Lung (tissue), 12 donors: ENCODE data around the gene BCAS1. TPM values are rescaled to one million over a fixed set of nuclear protein-coding genes. Genes with fewer than 3 reads are reported as not detected.

ENCODE experiments used
- ATAC-seq: fragments of 200-7000 bp; cut with Tn5 transposase; one replicate; pipeline ENCODE4 v1.9.1; 2020; ENCODE audit warnings: moderate number of reproducible peaks; ENCODE audit not compliant: insufficient read depth, low FRiP score
- DNase-seq, 3 donors: peaks; one replicate each; pipeline ENCODE4 v3.0.0-alpha.2; 2013 to 2017
- H3K27ac ChIP-seq, 2 donors: one replicate each; pipeline ENCODE4 v1.5.1; 2013; ENCODE audit warnings: mild to moderate bottlenecking in 2 of 2, moderate library complexity in 2 of 2, control low read depth in 1 of 2, inconsistent platforms in 1 of 2, low read depth in 1 of 2, low read length in 1 of 2
- H3K27me3 ChIP-seq, 3 donors: one replicate each; pipeline ENCODE4 v1.5.1; 2013; ENCODE audit warnings: low read length in 2 of 3; ENCODE audit not compliant: control insufficient read depth in 3 of 3, insufficient read depth in 3 of 3
- H3K36me3 ChIP-seq, 4 donors: one replicate each; pipeline ENCODE4 v1.5.1; 2013; ENCODE audit warnings: low read length in 4 of 4, mild to moderate bottlenecking in 1 of 4, moderate library complexity in 1 of 4; ENCODE audit not compliant: control insufficient read depth in 4 of 4, insufficient read depth in 4 of 4
- H3K4me1 ChIP-seq, 5 donors: one replicate each; pipeline ENCODE4 v1.5.1; 2013; ENCODE audit warnings: low read length in 5 of 5, mild to moderate bottlenecking in 2 of 5, moderate library complexity in 1 of 5; ENCODE audit not compliant: control insufficient read depth in 5 of 5, insufficient read depth in 5 of 5
- H3K4me3 ChIP-seq: one replicate; pipeline ENCODE4 v1.5.1; 2013; ENCODE audit warnings: mild to moderate bottlenecking, control low read depth, moderate library complexity
- H3K9ac ChIP-seq, 2 donors: one replicate each; pipeline ENCODE4 v1.5.1; 2013; ENCODE audit warnings: low read length in 2 of 2, control low read depth in 1 of 2; ENCODE audit not compliant: insufficient read depth in 1 of 2
- H3K9me3 ChIP-seq, 4 donors: one replicate each; pipeline ENCODE4 v1.5.1; 2013; ENCODE audit warnings: low read length in 3 of 4, mild to moderate bottlenecking in 1 of 4, moderate library complexity in 1 of 4; ENCODE audit not compliant: control insufficient read depth in 4 of 4, insufficient read depth in 3 of 4
- WGBS, 2 donors: extraction: QIAGEN DNeasy Blood & Tissue Kit; methylation state at CpG; one replicate each; pipeline ENCODE4 v1.1.7; 2013; 5-methylcytosine and 5-hydroxymethylcytosine counted together
- polyA plus RNA-seq, 2 donors: library from polyadenylated mRNA; stranded (reverse); fragments of 200-250 nt; gene quantifications; one replicate each; pipeline ENCODE4 v1.2.1, GENCODE V29; 2013
- total RNA-seq, 2 donors: library from RNA; depleted of rRNA in 1 of 2; stranded (reverse); fragments of >200 nt in 1 of 2; gene quantifications; one replicate each; pipeline ENCODE4 v1.2.1, GENCODE V29; 2014 to 2021
- TF ChIP-seq, protein P1 (sequence below): IDR thresholded peaks from 2 replicates; pipeline ENCODE4 v1.5.1; 2012; ENCODE audit warnings: mild to moderate bottlenecking; ENCODE audit errors: control extremely low read depth, extremely low read depth
- donor health status: control.
- donor health status: control.
- donor health status: Bipolar disorder and iron deficiency.
- donor health status: healthy.
- donor health status: DM: yes; HTN: yes; CAD: no.

Gene BCAS1
- total and polyA plus RNA-seq, 4 donors = 1.2 to 4.0 (median 2.3) TPM

DNA sequence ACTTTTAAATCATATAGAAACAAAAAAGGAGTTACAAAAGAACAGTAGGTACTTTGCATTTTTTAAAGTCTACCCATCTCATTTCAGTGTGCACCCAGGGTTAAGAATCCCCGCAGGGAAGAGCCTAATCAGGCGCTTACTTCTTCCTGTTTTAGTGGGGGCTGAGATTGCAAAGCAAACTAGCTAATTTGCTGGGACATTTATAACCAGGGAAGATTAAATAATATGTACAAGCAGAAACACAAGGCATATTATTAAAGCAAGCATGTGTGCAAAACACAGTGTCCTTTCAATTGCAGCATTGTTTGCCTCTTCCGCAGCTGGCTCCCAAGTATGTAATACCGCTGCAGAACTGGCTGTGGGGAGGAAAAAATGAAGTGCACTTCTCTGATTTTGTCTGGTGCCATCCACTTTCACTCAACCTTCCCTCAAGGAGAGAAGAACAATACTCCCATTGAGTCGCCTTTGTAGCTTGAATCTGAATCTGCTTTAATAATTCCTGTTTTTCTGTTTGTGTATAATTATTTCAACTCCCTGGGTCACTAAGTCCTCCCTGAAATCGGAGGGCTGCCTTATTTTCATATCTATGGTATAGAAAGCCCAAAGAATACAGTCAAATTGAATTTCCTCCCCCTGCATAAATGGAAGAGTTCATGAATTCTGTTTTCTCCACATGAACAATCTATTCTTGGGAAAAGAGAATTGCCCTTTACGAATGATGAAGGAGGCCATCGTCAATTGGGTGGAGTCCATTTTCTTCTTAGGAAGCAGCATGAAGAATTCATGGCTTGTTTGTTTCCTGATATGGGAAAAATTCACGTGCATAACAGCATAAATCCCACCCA, 23.3 kb upstream of the BCAS1 start:
- Histone ChIP-seq H3K27ac (no peak overlapping the region), H3K9me3 (no peaks in the 10 kb centered on the region), H3K9ac (no peak overlapping the region), H3K4me3 (no peak overlapping the region), H3K4me1 (no peaks in the 10 kb centered on the region), H3K27me3 (no peaks in the 10 kb centered on the region), H3K36me3 (no peaks in the 10 kb centered on the region)
- ATAC-seq = no peak
- no peak for DNase-seq
- TF ChIP-seq, protein P1, sequence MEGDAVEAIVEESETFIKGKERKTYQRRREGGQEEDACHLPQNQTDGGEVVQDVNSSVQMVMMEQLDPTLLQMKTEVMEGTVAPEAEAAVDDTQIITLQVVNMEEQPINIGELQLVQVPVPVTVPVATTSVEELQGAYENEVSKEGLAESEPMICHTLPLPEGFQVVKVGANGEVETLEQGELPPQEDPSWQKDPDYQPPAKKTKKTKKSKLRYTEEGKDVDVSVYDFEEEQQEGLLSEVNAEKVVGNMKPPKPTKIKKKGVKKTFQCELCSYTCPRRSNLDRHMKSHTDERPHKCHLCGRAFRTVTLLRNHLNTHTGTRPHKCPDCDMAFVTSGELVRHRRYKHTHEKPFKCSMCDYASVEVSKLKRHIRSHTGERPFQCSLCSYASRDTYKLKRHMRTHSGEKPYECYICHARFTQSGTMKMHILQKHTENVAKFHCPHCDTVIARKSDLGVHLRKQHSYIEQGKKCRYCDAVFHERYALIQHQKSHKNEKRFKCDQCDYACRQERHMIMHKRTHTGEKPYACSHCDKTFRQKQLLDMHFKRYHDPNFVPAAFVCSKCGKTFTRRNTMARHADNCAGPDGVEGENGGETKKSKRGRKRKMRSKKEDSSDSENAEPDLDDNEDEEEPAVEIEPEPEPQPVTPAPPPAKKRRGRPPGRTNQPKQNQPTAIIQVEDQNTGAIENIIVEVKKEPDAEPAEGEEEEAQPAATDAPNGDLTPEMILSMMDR = no peak
- 59 to 61% methylated on average over 9 of the region's 9 CpGs for WGBS, 2 donors

DNA sequence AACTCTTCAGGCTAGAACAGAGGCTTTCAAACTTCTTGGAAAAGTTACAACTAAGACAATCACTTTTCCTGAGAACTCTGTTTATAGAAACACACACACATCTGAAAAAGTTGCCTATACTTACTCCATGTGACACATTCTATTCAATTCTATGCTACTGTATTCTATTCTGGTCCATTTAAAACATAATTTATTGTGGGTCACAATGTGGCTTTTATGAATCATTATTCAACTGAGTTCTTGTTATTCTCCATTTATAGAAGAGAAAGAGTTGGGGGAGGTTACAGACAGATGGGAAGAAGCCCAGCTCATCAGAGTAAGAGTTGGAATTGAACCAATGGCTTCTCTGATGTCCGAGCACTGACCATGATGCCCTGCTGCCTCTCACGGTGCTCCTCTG, 21.6 kb upstream of the BCAS1 start:
- H3K36me3 ChIP-seq = no peaks in the 10 kb centered on the region
- WGBS, 2 donors = 76 to 87% methylated on average over 2 of the region's 2 CpGs

DNA sequence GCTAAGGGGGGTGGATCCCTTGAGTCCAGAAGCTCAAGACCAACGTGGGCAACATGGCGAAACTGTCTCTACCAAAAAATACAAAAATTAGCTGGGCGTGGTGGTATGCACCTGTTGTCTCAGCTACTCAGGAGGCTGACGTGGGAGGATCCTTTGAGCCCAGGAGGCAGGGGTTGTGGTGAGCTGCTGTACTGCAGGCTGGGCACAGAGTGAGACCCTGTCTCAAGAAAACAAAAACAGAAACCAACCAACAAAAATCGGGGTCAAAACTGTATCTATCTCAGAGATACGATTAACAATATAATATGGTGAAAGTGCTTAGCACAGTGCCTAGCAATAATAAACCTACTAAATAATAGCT, 20.7 kb upstream of the BCAS1 start:
- no peak for DNase-seq
- Histone ChIP-seq H3K4me1 (no peaks in the 10 kb centered on the region), H3K9me3 (no peaks in the 10 kb centered on the region), H3K27ac (no peak overlapping the region), H3K27me3 (no peaks in the 10 kb centered on the region), H3K36me3 (no peaks in the 10 kb centered on the region), H3K9ac (no peak overlapping the region), H3K4me3 (no peak overlapping the region)
- TF ChIP-seq, protein P1 = no peak
- WGBS, 2 donors = 66 to 91% methylated on average over 6 of the region's 6 CpGs
- no peak for ATAC-seq

More for the DNA sequence above, 21.6 kb upstream of the BCAS1 start:
- Histone ChIP-seq H3K4me3 (no peak overlapping the region), H3K9me3 (no peaks in the 10 kb centered on the region), H3K9ac (no peak overlapping the region), H3K27ac (no peak overlapping the region), H3K27me3 (no peaks in the 10 kb centered on the region), H3K4me1 (no peaks in the 10 kb centered on the region)
- TF ChIP-seq, protein P1 = no peak
- ATAC-seq (no peak), DNase-seq (no peak)
